Esophagus squamous epithelium (tissue), 4 donors: ENCODE measurements around the gene CTIF.

Experiments used
- CTCF ChIP-seq, 6 experiments: fragments of 450-650 bp in 4 of 6; fragments of 200-600 bp in 2 of 6; sonication (generic) in 2 of 6; IDR thresholded peaks; one replicate each; pipeline ENCODE4 v1.5.1; 2016 to 2019; ENCODE audit warnings: antibody characterized with exemption in 6 of 6, mild to moderate bottlenecking in 4 of 6, moderate library complexity in 4 of 6
- POLR2A ChIP-seq, 4 donors: fragments of 450-650 bp; IDR thresholded peaks; one replicate each; pipeline ENCODE4 v1.6.1; 2017; ENCODE audit warnings: antibody characterized with exemption in 4 of 4, mild to moderate bottlenecking in 4 of 4, moderate library complexity in 3 of 4

- TF ChIP-seq CTCF (IDR thresholded peaks at IDR 0.05) (no peak), POLR2A (IDR thresholded peaks at IDR 0.05) (no peak)
These were observed 6.9 kb upstream of the CTIF start for GRCh38 chr18:48531908-48532307.
